OCI-M2 (cell line): ENCODE results near the gene RBM39.
"Not testable (repeated sequence)": the region's sequence is repeated elsewhere in the genome, so short reads cannot be mapped to it uniquely, and the experiment has no call there.

Experiments used
- DNase-seq: peaks from one replicate; lab custom pipeline; 2025; ENCODE audit not compliant: unreplicated experiment; lab: John Stamatoyannopoulos, UW

RBM39 gene

GRCh38 chr20:35741892-35742740 is at the start of gene RBM39:
Gene RBM39, minus strand, starts transcription at chr20:35742260. Its CDS starts 1,386 bp downstream, at chr20:35740874.
- peak; percentile 98 for DNase-seq

DNA sequence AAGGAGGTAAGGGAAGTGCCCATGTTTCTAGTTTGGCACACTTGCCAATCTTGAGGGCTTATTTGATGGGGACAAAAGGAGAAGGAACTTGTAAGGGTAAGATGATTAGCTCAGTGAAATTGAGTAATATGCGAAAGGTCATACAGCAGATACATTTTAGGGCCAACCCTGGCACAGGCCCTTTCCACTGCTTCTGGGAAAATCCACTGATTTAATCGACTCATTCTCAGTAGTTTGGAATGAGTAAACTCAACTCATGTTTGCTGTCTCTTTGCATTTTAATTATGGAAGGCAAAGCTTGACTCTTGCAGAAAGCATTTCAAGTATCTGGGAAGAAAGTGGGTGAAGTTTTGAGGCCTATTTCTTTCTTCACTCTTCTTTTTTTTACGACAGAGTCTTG is 49.8 kb upstream of the RBM39 start:
- DNase-seq = no peak

DNA sequence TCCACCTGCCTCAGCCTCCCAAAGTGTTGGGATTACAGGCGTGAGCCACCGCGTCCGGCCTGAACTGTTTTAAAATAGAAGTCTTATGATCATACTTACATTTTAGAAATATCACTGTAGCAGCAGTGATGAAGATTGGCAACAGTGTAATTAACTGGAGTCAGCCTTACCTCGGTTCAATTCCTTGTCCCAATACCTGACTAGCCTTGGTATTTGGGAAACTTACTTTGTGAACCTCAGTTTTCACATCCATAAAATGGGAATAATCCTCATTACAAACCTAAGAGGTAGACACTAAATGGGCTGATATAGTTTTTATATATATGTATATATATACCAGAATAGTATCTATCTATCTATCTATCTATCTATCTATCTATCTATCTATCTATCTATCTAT is 49.0 kb upstream of the RBM39 start:
- DNase-seq = no peak

- DNase-seq = no peak
Measured at GRCh38 chr20:35788796-35789195, 46.7 kb upstream of the RBM39 start.

DNA sequence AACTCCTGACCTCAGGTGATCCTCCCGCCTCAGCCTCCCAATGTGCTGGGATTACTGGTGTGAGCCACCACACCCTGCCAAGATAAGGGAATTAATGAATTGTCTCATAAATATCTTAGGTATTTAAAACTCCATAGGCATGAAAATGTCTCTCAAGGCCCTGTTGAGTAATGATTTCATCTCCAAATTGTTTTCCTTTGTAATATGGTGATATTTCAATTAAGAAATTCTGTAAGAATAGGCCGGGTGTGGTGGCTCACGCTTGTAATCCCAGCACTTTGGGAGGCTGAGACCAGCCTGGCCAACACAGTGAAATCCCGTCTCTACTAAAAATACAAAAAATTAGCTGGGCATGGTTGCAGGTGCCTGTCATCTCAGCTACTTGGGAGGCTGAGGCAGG is 43.5 kb upstream of the RBM39 start:
- DNase-seq = not testable (repeated sequence)

DNA sequence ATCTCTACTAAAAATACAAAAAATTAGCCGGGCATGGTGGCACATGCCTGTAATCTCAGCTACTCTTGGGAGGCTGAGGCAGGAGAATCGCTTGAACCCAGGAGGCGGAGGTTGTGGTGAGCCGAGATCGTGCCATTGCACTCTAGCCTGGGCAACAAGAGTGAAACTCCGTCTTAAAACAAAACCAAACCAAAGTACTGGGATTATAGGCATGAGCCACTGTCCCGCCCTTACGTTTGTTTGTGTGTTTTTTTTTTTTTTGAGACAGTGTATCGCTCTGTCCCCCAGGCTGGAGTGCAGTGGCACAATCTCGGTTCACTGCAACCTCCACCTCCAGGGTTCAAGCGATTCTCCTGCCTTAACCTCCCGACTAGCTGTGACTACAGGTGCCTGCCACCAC is 41.8 kb upstream of the RBM39 start:
- not testable (repeated sequence) for DNase-seq

GRCh38 chr20:35776513-35777101 is 34.5 kb upstream of the RBM39 start:
- no peak for DNase-seq

- DNase-seq = no peak
Measured at GRCh38 chr20:35774391-35774790, 32.3 kb upstream of the RBM39 start.

DNA sequence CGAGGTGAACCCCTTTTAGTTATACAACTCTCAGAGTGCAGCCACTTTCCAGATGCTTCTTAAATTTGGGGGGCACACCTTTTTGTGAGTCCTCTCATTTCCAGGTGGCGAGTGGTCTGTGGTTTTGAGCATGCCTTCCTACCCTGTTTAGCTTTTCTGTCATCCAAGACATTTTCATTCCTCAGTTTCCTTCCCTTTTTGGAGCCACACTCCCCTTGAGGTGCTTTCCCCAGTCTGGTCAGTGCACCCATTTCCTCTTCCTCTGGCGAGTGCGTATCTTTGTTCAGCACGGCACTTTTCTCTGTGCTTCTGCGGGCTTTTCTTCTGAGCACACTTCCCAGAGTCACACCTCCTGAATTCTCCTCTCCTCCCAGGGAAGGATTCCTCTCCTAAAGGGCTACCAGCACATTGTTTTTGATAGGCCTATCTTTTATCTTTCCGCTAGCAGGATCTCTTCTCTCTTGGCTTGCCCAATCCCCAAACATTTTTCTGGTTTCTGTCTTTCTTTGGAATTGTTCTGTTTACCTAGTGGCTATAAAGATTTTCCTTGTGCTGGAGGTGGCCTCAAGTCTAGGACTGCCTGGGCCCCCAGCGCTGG is 31.2 kb upstream of the RBM39 start:
- no peak for DNase-seq

- no peak for DNase-seq
Measured at GRCh38 chr20:35772563-35773058, 30.6 kb upstream of the RBM39 start.

DNA sequence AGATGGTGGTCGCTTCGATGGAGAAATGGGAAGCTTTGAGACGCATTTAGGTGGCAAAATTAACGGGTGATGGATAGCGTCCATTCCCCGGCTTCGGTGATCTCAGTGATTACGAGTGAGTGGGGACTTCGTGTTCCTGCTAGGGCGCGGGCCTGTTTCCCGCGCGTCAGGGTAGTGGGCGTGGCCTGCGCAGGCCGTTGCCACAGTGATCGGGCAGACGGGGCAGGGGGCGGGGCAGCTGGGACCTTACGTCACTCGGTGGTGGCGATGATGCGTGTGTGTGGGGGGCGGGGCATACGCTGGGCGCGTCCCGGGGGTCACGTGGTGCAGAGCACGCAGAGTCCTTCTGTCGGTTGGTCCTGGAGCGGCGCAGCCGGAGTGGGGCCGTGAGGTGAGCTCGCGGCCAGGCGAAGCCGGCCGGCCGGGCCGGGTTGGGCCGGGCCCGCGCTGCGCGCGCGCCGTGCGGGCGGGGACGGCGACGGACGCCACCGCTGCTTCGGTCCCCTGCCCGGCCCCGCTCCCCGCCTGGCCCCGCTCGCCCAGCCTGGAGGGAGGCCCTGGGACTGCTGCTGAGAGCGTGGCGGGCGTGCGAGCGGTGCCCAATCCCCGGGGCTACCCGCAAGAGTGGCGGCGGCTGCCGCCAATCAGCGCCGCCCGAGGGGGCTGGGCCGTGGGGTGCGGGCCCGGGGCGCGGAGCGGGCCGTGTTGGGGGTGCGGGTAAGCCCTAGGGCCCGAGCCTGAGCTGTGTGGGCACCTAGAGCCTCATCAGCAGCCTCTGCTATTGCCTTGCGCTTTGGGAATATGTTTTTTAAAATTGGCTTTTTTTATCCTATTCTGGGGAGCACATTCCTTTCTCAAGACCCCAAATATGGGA is 29.9 kb upstream of the RBM39 start, which contains the start of gene PHF20:
TSS of gene PHF20 (plus strand) at position 327 of the 874 bp plus-strand sequence. CDS start 29,508 bp downstream, outside the sequence.
- peak; percentile 71 for DNase-seq

GRCh38 chr20:35771367-35771688 is 29.3 kb upstream of the RBM39 start:
- no peak for DNase-seq

DNA sequence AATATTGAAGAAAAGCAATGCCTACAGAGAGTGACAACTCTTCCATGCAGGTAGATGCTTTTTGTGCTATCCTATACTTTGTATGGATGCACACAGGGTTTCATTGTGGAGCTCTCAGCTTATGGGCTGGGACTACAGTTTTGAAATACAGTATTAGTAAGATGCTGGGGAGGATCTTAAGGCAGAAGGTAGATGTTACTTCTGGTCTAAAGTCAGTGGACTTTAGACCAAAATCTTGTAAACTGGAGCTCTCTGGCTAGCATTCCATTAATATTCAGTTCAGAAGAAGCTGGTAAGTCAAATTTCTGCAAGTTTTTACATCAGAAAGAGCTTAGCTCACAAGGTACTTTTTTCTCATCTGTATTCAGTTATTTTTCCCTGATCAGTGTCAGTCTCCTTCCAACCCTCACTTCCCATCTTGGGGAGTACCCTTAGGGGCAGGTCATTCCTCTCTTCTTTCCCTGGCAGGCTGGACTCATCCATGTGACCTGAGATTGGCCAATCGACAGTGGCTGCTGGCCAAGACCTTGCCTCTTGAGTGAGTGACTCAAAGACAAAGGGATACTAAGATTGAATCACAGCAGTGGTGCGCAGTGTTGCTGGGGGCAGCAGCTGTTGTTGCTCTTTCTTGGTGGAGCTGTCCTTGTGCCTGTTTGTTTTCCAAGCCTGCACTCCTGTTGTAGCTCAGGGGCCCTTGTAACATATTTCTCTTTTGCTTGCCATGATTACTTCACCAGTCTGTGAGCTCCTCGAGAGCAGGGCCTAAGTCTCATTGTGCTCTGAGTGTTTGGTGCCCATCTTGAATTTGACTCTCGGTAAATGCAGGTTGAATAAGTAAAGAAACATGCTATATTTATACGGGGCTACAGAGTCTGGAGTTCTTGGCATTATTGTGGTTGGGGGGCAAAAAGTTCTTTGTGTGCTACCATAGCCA is 26.9 kb upstream of the RBM39 start:
- no peak for DNase-seq

DNA sequence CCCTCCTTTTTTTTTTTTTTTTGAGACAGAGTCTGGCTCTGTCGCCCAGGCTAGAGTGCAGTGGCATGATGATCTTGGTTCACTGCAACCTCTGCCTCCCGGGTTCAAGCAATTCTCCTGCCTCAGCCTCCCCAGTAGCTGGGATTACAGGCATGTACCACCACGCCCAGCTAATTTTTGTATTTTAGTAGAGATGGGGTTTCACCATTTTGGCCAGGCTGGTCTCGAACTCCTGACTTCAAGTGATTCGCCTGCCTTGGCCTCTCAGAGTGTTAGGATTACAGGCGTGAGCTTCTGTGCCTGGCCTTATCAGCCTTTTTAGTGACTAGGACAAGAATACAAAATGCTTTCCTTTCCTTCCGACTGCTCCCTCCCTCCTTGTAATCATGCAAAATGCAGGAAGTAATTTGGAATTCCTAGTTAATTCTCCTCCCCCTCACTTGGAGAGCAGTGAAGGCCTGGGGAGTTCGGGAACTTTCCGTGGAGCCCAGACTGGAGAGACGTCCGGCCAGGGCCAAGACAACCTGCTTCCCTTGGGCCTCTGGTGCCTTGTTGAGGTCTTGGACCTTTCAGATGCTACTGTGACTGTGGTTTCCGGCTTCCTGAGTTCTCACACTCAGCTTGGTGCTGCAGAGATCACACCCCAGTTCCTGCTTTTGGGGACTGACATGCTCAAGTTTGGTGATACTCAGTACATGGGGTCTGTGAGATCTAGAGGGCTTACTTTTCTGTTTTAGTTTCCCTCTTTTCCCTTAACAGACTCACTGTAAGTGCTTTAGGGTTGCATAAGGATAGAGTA is 25.8 kb upstream of the RBM39 start:
- no peak for DNase-seq

DNA sequence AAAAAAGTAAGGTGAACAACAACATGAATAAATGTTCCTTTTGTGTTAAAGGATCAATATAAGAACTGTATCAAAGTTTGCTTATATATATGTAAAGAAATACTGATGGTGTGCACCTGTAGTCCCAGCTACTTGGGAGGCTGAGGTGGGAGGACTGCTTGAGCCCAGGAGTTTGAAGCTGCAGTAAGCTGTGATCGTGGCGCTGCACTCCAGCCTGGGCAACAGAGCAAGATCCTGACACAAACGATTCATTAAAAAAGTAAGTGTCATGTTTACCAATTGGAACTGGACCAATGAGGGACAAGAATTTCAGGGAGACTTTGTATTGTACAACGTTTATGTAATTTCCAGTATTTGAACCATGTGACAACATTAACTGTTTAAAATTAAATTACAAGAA is 24.8 kb upstream of the RBM39 start:
- DNase-seq = no peak

GRCh38 chr20:35764936-35765335 is 22.9 kb upstream of the RBM39 start:
- DNase-seq = not testable (repeated sequence)

GRCh38 chr20:35762461-35762860 is 20.4 kb upstream of the RBM39 start:
- no peak for DNase-seq

DNA sequence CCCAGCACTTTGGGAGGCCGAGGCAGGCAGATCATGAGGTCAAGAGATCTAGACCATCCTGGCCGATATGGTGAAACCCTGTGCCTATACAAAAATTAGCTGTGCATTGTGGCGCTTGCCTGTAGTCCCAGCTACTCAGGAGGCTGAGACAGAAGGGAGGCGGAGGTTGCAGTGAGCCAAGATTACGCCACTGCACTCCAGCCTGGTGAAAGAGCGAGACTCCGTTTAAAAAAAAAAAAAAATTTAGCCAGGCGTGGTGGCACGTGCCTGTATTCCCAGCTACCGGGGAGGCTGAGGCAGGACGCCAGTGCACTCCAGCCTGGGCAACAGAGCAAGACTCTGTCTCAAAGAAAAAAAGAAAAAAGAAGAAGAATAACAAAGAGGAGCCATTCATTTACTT is 19.5 kb upstream of the RBM39 start:
- DNase-seq = not testable (repeated sequence)

GRCh38 chr20:35757098-35757705 is 15.1 kb upstream of the RBM39 start:
- DNase-seq = no peak
